Smooth muscle cell (in vitro differentiated cells): ENCODE data around the gene MTERF4. TPM values are rescaled to one million over a fixed set of nuclear protein-coding genes. Genes with fewer than 3 reads are reported as not detected.

Source experiments
- DNase-seq: peaks from one replicate; lab custom pipeline; 2025; ENCODE audit not compliant: unreplicated experiment; lab: John Stamatoyannopoulos, UW
- H2AFZ ChIP-seq: fragments of 200-600 bp; sonication (generic); 2 replicates; pipeline ENCODE4 v1.6.0; 2016; ENCODE audit warnings: antibody characterized with exemption, low read depth, mild to moderate bottlenecking
- H3F3A ChIP-seq: fragments of 200-600 bp; sonication (generic); 2 replicates; pipeline ENCODE4 v1.6.0; 2017; ENCODE audit warnings: antibody characterized with exemption, low read depth
- H3K27ac ChIP-seq: fragments of 200-600 bp; sonication (generic); 2 replicates; pipeline ENCODE4 v1.5.1; 2016; ENCODE audit warnings: low read depth, mild to moderate bottlenecking
- H3K27me3 ChIP-seq: fragments of 200-600 bp; sonication (generic); 2 replicates; pipeline ENCODE4 v1.6.1; 2016; ENCODE audit warnings: low read depth, mild to moderate bottlenecking
- H3K36me3 ChIP-seq: fragments of 200-600 bp; sonication (generic); 2 replicates; pipeline ENCODE4 v1.5.1; 2016; ENCODE audit warnings: low read depth
- H3K4me1 ChIP-seq: fragments of 200-600 bp; sonication (generic); 2 replicates; pipeline ENCODE4 v1.5.1; 2016; ENCODE audit warnings: low read depth
- H3K4me2 ChIP-seq: fragments of 200-600 bp; sonication (generic); 2 replicates; pipeline ENCODE4 v1.6.0; 2016; ENCODE audit warnings: mild to moderate bottlenecking
- H3K4me3 ChIP-seq: fragments of 200-600 bp; sonication (generic); 2 replicates; pipeline ENCODE4 v1.5.1; 2016; ENCODE audit warnings: mild to moderate bottlenecking
- H3K79me2 ChIP-seq: fragments of 200-600 bp; sonication (generic); 2 replicates; pipeline ENCODE4 v1.6.0; 2016; ENCODE audit warnings: low read depth, mild to moderate bottlenecking
- H3K9ac ChIP-seq: fragments of 200-600 bp; sonication (generic); 2 replicates; pipeline ENCODE4 v1.6.0; 2016; ENCODE audit warnings: low read depth
- H3K9me3 ChIP-seq: fragments of 200-600 bp; sonication (generic); replicated peaks from 2 replicates; pipeline ENCODE4 v1.5.1; 2016; ENCODE audit warnings: low read depth
- H4K20me1 ChIP-seq: fragments of 200-600 bp; sonication (generic); 2 replicates; pipeline ENCODE4 v1.6.0; 2016; ENCODE audit warnings: low read depth
- WGBS: methylation state at CpG from one replicate; pipeline ENCODE4 v1.1.7; 2016; ENCODE audit warnings: low lambda C conversion rate; 5-methylcytosine and 5-hydroxymethylcytosine counted together
- polyA plus RNA-seq: library from polyadenylated mRNA; unstranded; fragments of >200 nt; fragmentation: Nextera tagmentation; extraction: Ambion mirVana; gene quantifications from 2 replicates; pipeline ENCODE4 v1.2.1, GENCODE V29; 2016
- total RNA-seq: library from RNA; depleted of rRNA; stranded (reverse); fragments of >200 nt; gene quantifications from 2 replicates; pipeline ENCODE4 v1.2.3, GENCODE V29; 2014
- TF ChIP-seq, protein P1 (sequence below): fragments of 200-600 bp; sonication (generic); IDR thresholded peaks from 2 replicates; pipeline ENCODE4 v1.5.1; 2017; ENCODE audit warnings: borderline replicate concordance, mild to moderate bottlenecking, antibody characterized with exemption; ENCODE audit not compliant: insufficient read depth, poor library complexity, severe bottlenecking

Gene MTERF4
- total and polyA plus RNA-seq, 2 experiments from 2014 or later = 13.7 to 27.3 TPM

DNA sequence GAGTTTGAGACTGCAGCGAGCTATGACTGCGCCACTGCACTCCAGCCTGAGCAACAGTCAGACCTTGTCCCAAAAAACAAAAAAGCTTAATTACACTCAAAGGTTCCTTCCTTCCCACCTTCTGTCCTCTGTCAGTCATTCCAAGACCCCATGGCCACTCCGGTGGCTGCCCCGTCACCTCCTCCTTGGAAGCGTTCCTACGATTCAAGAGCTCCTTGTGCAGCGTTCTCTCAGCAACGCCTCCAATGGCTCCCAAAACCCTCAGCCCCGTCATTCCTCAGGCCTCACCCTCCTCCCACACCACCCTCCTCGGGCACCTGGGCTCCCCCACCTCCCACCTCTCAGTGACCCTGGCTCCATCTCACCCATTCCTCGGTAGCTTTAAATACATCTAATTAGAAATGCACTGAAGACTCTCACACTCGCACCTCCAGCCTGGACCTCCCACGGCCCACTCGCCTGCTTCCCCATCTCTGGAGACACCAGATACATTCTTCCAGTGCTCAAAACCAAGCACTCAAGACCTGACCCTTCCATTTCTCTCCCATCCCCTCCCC lies 39.2 kb upstream of the MTERF4 start:
- no peak overlapping the region for H2AFZ ChIP-seq
- 93% methylated on average over 13 of the region's 14 CpGs for WGBS
- H3K27me3 ChIP-seq = no peaks in the 10 kb centered on the region
- H3K27ac ChIP-seq = no peak overlapping the region
- H4K20me1 ChIP-seq = no peaks in the 10 kb centered on the region
- TF ChIP-seq, protein P1, sequence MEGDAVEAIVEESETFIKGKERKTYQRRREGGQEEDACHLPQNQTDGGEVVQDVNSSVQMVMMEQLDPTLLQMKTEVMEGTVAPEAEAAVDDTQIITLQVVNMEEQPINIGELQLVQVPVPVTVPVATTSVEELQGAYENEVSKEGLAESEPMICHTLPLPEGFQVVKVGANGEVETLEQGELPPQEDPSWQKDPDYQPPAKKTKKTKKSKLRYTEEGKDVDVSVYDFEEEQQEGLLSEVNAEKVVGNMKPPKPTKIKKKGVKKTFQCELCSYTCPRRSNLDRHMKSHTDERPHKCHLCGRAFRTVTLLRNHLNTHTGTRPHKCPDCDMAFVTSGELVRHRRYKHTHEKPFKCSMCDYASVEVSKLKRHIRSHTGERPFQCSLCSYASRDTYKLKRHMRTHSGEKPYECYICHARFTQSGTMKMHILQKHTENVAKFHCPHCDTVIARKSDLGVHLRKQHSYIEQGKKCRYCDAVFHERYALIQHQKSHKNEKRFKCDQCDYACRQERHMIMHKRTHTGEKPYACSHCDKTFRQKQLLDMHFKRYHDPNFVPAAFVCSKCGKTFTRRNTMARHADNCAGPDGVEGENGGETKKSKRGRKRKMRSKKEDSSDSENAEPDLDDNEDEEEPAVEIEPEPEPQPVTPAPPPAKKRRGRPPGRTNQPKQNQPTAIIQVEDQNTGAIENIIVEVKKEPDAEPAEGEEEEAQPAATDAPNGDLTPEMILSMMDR = no peak
- H3K36me3 ChIP-seq = no peaks in the 10 kb centered on the region
- no peaks in the 10 kb centered on the region for H3K79me2 ChIP-seq
- DNase-seq = no peak
- no peak overlapping the region for H3K4me3 ChIP-seq
- H3K4me2 ChIP-seq = no peak overlapping the region
- no peaks in the 10 kb centered on the region for H3F3A ChIP-seq
- H3K4me1 ChIP-seq = no peaks in the 10 kb centered on the region
- no peaks in the 10 kb centered on the region for H3K9me3 ChIP-seq
- H3K9ac ChIP-seq = no peak overlapping the region

DNA sequence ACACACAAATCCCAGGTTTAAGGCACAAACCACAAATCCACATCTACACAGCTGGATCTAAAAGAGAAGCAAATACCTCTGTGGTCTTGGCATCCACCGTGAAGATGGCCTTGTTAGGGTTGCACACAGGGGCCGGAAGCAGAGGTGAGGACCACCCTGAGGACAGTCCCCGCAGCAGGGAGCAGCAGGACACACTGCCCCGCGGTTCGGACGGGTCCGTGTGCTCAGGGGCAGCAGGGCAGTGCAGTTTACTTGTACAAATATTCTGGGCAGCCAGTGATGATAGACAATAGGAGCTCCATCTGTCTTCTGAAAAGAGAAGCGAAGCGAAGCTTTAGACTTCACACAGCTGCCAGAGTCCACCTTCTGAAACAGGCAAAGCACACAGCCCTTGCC lies 38.4 kb upstream of the MTERF4 start:
- WGBS = 95% methylated on average over 10 of the region's 10 CpGs

DNA sequence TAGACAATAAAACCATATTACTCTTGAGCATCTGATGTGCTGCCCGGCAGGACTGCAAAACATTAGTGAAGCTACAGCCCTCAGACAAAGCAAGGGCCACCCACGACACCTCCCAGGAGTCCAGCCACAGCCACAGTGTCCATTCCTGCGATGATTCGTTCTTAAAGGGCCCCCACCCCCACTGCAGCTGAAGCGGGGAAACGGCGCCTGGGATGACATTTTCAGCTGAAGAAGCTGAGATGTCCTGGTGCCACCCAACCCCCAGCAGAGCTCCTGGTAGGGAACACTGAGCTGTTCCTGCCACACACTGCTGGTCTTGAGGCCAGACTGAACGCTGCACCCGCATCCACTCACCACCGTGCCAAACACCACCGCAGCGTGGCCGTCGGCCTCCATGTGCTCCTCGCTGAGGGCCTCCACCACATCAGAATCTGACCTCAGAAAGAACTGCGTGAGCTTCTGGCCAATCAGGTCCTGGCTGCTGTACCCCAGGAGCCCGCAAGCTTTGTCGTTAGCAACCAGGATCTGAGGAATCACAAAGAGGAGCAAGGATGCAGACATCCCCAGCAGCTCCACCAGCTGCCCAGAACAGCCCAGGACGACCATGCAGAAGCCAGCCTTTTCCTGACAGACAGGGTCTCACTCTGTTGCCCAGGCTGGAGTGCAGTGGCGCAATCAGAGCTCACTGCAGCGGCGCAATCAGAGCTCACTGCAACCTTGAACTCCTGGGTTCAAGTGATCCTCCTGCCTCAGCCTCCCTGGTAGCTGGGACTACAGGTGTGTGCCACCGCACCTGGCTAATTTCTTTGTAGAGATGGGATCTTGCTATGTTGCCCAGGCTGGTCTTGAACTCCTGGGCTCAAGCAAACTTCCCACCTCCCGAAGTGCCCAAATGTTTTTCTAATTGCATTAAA lies 37.7 kb upstream of the MTERF4 start:
- H3K9ac ChIP-seq = no peak overlapping the region
- H4K20me1 ChIP-seq = no peaks in the 10 kb centered on the region
- 80% methylated on average over 24 of the region's 24 CpGs for WGBS
- H3K36me3 ChIP-seq = no peaks in the 10 kb centered on the region
- TF ChIP-seq, protein P1 = no peak
- H3K9me3 ChIP-seq = no peaks in the 10 kb centered on the region
- H3K27ac ChIP-seq = no peak overlapping the region
- DNase-seq = no peak
- H3K79me2 ChIP-seq = no peaks in the 10 kb centered on the region
- H3K4me1 ChIP-seq = no peaks in the 10 kb centered on the region
- H3K4me3 ChIP-seq = no peak overlapping the region
- no peaks in the 10 kb centered on the region for H3F3A ChIP-seq
- no peak overlapping the region for H2AFZ ChIP-seq
- H3K4me2 ChIP-seq = no peak overlapping the region
- H3K27me3 ChIP-seq = no peaks in the 10 kb centered on the region

More for the DNA sequence above, 38.4 kb upstream of the MTERF4 start:
- H3K9me3 ChIP-seq = no peaks in the 10 kb centered on the region
- no peak overlapping the region for H3K27ac ChIP-seq
- TF ChIP-seq, protein P1 = no peak
- DNase-seq = no peak
- H3K9ac ChIP-seq = no peak overlapping the region
- H3F3A ChIP-seq = no peaks in the 10 kb centered on the region
- H2AFZ ChIP-seq = no peak overlapping the region
- H3K27me3 ChIP-seq = no peaks in the 10 kb centered on the region
- H3K4me3 ChIP-seq = no peak overlapping the region
- no peaks in the 10 kb centered on the region for H4K20me1 ChIP-seq
- H3K4me1 ChIP-seq = no peaks in the 10 kb centered on the region
- H3K36me3 ChIP-seq = no peaks in the 10 kb centered on the region
- no peak overlapping the region for H3K4me2 ChIP-seq
- no peaks in the 10 kb centered on the region for H3K79me2 ChIP-seq
